Ovary (tissue), 3 donors: ENCODE measurements around the gene DTX1.

ENCODE experiments used
- EP300 ChIP-seq: sonication (generic); formaldehyde crosslinking; IDR thresholded peaks from one replicate; pipeline ENCODE4 v1.6.1; 2017; ENCODE audit warnings: antibody characterized with exemption
- TF ChIP-seq, protein P1 (sequence below), 3 donors: fragments of 450-650 bp in 2 of 3; fragments of 200-600 bp in 1 of 3; IDR thresholded peaks; one replicate each; pipeline versions ENCODE4 v1.5.1 to v1.8.0; 2016 to 2022; ENCODE audit warnings: antibody characterized with exemption in 3 of 3, mild to moderate bottlenecking in 1 of 3
- donor health status: DM: no; HTN: no; CAD: no.

DNA sequence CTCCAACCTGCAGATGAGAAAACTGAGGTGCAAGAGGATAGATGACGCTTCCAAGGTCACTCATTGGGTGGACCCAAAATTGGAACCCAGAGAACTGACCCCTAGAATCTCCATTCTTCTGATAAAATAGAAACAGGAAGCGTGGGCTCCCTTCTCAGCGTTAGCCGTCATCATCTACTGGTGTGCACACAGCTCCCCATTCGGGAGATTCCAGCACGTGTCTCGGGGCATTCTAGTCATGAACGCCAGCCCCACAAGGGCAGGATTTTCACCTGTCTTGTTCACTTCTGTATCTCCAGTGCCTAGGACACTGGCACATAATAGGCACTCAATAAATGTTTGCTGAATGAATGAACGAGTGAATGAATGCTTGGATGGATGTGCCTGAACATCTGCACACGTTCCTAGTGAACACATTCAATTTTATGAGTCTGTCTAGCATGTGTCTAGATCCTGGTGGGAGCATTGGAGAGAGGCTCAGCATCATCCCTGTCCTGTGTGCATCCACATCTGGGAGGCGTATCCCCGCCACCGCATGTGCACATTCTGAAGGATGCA is 48.5 kb downstream of the DTX1 start:
- TF ChIP-seq, protein P1, sequence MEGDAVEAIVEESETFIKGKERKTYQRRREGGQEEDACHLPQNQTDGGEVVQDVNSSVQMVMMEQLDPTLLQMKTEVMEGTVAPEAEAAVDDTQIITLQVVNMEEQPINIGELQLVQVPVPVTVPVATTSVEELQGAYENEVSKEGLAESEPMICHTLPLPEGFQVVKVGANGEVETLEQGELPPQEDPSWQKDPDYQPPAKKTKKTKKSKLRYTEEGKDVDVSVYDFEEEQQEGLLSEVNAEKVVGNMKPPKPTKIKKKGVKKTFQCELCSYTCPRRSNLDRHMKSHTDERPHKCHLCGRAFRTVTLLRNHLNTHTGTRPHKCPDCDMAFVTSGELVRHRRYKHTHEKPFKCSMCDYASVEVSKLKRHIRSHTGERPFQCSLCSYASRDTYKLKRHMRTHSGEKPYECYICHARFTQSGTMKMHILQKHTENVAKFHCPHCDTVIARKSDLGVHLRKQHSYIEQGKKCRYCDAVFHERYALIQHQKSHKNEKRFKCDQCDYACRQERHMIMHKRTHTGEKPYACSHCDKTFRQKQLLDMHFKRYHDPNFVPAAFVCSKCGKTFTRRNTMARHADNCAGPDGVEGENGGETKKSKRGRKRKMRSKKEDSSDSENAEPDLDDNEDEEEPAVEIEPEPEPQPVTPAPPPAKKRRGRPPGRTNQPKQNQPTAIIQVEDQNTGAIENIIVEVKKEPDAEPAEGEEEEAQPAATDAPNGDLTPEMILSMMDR (IDR thresholded peaks at IDR 0.05): no peak
- no peak for TF ChIP-seq EP300
